Subcutaneous adipose tissue (tissue), 4 donors: Measurements from ENCODE around the gene ZNF275. TPM values are rescaled to one million over a fixed set of nuclear protein-coding genes. Genes with fewer than 3 reads are reported as not detected.

ENCODE experiments used
- small RNA-seq: library from RNA; depleted of rRNA; stranded (forward); fragments of <200 nt; gene quantifications from one replicate; pipeline ENCODE3, GENCODE V24; 2016
- total RNA-seq, 4 donors: library from RNA; depleted of rRNA; stranded (reverse); fragments of >200 nt; gene quantifications; one replicate each; pipeline ENCODE4 v1.1.0, GENCODE V29; 2016
- TF ChIP-seq, protein P1 (sequence below): fragments of 450-650 bp; IDR thresholded peaks from one replicate; pipeline ENCODE4 v1.5.1; 2016; ENCODE audit warnings: low read depth, mild to moderate bottlenecking, control low read depth, antibody characterized with exemption, moderate library complexity

Gene ZNF275
- total RNA-seq, 4 donors from 2014 or later, result 8.3 to 30.9 (median 15.9) TPM

DNA sequence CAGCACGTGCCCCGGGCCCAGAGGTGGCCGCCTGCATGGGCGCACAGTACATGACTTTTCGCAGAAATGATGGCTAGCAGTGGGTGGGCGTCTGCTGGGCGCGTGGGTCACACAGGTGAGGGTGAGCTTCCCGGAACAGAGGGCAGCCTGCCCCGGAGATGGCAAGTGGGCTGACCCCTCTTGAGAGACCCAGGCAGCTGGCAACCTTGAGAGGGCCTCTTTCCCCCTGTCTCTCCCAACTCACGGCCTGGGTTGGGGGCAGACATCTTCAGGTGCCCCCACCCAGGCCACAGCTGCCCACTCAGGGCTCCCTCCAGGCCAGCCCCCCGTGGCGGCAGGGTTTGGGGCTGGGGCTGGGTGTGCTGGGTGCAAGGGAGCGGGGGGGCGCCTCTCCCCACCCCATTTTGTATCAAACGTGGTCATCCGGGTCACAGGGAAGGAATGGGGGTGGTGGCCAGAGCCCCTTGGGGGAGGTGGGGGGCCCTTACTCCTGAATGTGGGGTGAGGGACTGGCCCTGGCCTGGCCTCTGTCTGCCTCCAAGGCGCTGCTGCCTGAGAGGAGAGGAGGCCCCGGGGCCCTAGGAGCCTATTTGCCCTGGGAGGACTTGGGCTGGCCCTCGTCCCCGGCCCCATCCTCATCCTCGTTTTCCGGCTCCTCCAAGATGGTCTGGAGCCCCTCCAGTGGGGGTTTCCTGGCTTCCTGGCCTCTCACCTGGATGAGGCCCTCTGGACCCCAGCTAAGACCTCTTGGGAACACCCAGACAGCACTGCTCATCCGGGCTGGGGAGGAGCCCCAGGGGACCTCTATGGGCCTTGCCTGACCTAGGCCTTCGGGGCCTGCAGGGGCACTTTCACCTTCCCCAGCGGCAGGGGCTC, 62.6 kb downstream of the ZNF275 start:
- TF ChIP-seq, protein P1, sequence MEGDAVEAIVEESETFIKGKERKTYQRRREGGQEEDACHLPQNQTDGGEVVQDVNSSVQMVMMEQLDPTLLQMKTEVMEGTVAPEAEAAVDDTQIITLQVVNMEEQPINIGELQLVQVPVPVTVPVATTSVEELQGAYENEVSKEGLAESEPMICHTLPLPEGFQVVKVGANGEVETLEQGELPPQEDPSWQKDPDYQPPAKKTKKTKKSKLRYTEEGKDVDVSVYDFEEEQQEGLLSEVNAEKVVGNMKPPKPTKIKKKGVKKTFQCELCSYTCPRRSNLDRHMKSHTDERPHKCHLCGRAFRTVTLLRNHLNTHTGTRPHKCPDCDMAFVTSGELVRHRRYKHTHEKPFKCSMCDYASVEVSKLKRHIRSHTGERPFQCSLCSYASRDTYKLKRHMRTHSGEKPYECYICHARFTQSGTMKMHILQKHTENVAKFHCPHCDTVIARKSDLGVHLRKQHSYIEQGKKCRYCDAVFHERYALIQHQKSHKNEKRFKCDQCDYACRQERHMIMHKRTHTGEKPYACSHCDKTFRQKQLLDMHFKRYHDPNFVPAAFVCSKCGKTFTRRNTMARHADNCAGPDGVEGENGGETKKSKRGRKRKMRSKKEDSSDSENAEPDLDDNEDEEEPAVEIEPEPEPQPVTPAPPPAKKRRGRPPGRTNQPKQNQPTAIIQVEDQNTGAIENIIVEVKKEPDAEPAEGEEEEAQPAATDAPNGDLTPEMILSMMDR, result no peak

DNA sequence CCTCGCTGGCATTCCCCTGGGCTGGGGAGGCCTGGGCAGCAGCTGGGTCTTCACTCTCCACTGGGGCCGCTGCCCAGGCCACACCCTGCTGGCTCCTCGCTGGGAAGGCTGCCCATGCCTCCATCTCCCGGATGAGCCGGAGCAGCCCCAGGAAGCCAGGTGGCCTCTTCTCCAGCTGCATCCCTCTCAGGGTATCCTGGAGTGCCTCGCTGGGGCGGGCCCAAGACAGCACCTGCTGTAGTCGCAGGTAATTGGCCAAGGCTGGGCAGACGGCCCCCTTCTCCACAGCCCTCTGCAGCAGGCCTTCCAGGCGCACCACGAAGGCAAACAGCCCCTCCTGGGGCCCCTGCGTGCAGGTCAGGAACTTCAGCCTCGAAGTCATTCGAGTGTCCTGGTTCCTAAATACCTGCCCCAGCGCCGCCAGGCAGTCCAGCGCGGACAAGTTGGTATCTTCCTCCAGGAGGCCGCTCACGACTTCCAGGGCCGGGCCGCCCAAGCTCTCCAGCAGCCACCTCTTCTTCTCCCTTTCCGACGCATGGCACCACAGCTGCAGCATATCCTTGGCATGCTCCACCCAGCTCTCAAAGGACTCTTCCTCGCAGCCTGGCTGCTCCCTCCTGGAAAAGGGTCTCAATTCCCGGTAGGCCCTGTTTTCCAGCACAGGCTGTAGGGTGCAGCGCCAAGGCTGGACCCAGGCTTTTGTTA, 63.5 kb downstream of the ZNF275 start:
- TF ChIP-seq, protein P1, result no peak

- TF ChIP-seq, protein P1, result no peak
Measured at GRCh38 chrX:153398275-153398960, 64.5 kb downstream of the ZNF275 start.

- TF ChIP-seq, protein P1, result no peak
Measured at GRCh38 chrX:153400146-153401132, 66.5 kb downstream of the ZNF275 start.

DNA sequence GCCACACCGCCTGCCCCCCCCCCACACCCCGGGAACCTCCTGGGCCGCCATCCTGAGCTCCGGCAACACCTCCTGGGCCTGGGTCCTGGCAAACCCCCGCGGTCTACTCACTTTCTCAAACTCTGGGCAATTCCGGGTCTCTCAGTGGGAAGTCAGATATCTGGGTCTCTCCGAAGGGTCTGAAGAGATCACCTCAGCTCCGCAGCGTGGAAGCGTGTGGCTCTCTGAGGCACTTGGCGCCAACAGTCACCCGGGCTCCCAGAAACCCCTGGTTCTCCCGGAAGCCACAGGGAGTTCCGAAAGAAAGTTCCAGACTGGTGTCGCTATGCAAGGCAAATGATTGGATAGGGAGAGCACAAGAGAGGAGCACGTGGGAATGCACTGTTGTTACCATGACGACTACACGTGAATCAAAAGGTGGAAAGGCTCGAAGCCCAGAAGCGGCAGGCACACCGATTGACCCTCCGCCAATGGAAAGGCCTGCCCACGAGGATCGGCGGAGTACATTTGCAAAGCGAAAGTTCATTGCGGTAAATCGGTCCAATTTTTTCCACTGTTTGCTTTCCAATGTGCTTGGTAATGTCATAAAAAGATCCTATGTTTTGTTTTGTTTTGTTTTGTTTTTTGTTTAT, 67.3 kb downstream of the ZNF275 start, which contains the start of gene PNMA6E:
Gene PNMA6E, minus strand, starts transcription at position 218 of the 632 bp plus-strand sequence. CDS start 2,501 bp downstream, outside the sequence.
- TF ChIP-seq, protein P1, result no peak

Small RNA genes within 50 kb of the gene (small RNA-seq; reads per million reads assigned to genes)
- gene AC152007.1, result not detected

Other genes with a start within 250 kb of the ZNF275 start
- not detected for gene MAGEA1, start 154.9 kb upstream of the ZNF275 start, total RNA-seq
- not detected for gene PNMA6F, start 12.4 kb upstream of the ZNF275 start, total RNA-seq
- not detected for gene PNMA6E, start 67.2 kb downstream of the ZNF275 start, total RNA-seq
- 1 to 10 TPM in 3 of 4 donors, under 1 TPM in 1; 0.98 to 3.6 (median 1.4) TPM for gene ZFP92, start 77.3 kb downstream of the ZNF275 start, total RNA-seq
- 1 to 10 TPM in 3 of 4 donors, not detected in 1; 1.1 to 2.8 (median 2.4) TPM for gene TREX2, start 111.9 kb downstream of the ZNF275 start, total RNA-seq
- gene HAUS7, start 136.4 kb downstream of the ZNF275 start, total RNA-seq, result 10 to 100 TPM; 14.2 to 29.4 (median 16.3) TPM
- gene BGN, start 160.8 kb downstream of the ZNF275 start, total RNA-seq, result 10 to 100 TPM; 13.4 to 43.0 (median 20.0) TPM
- gene ATP2B3, start 183.5 kb downstream of the ZNF275 start, total RNA-seq, result not detected